Transverse colon (tissue), 4 donors: Measurements from ENCODE around the gene AIG1. TPM values are rescaled to one million over a fixed set of nuclear protein-coding genes. Genes with fewer than 3 reads are reported as not detected.

Source experiments
- DNase-seq: peaks from one replicate; pipeline ENCODE4 v3.0.0-alpha.2; 2019
- H3K27ac ChIP-seq, 4 donors: fragments of 200-600 bp; sonication (generic); 2 replicates each; pipeline ENCODE4 v1.5.1; 2016 to 2018; ENCODE audit warnings: inconsistent platforms in 4 of 4
- H3K27me3 ChIP-seq: fragments of 200-600 bp; sonication (generic); 2 replicates; pipeline ENCODE4 v1.5.1; 2017; ENCODE audit warnings: inconsistent platforms
- H3K36me3 ChIP-seq, 4 donors: fragments of 200-600 bp; sonication (generic); 2 replicates each; pipeline ENCODE4 v1.5.1; 2017 to 2019; ENCODE audit warnings: inconsistent platforms in 4 of 4
- H3K4me1 ChIP-seq, 4 donors: fragments of 200-600 bp; sonication (generic); 2 replicates each; pipeline ENCODE4 v1.5.1; 2017 to 2020; ENCODE audit warnings: inconsistent platforms in 4 of 4
- H3K4me3 ChIP-seq, 4 donors: fragments of 200-600 bp; sonication (generic); 1 replicate in 1 of 4; 2 replicates in 3 of 4; pipeline versions ENCODE4 v1.5.1 to v1.6.1; 2017 to 2019; ENCODE audit warnings: inconsistent platforms in 4 of 4
- H3K9me3 ChIP-seq, 2 donors: fragments of 200-600 bp; sonication (generic); 2 replicates each; pipeline ENCODE4 v1.5.1; 2017 to 2019; ENCODE audit warnings: inconsistent platforms in 2 of 2
- EP300 ChIP-seq: sonication (generic); formaldehyde crosslinking; IDR thresholded peaks from one replicate; pipeline ENCODE4 v1.6.1; 2017; ENCODE audit warnings: antibody characterized with exemption, low read depth
- POLR2A ChIP-seq: fragments of 450-650 bp; IDR thresholded peaks from one replicate; pipeline ENCODE4 v1.6.1; 2016; ENCODE audit warnings: antibody characterized with exemption, mild to moderate bottlenecking, moderate library complexity
- POLR2AphosphoS5 ChIP-seq, 3 donors: sonication (generic); formaldehyde crosslinking; IDR thresholded peaks; one replicate each; pipeline ENCODE4 v1.6.1; 2016; ENCODE audit warnings: antibody characterized with exemption in 3 of 3
- WGBS, 2 donors: methylation state at CpG; one replicate each; pipeline ENCODE4 v1.1.5; 2018; ENCODE audit warnings: low coverage in 1 of 2; 5-methylcytosine and 5-hydroxymethylcytosine counted together
- in situ Hi-C, 4 donors: fragments of 200-750 bp; cut with MboI; loops; one replicate each; pipeline versions ENCODE4 v1.15.0 to v1.15.1; 2017; ENCODE audit warnings: low sequenced_read_pairs in 3 of 4, low pct_ligation_motif_present in 1 of 4, low pct_unique_long_range_greater_than_20kb in 1 of 4
- intact Hi-C: fragments of 100-400 bp; cut with DNase I; formaldehyde crosslinking; loops from one replicate; pipeline ENCODE4 v1.15.1; 2023; ENCODE audit warnings: low total_unique reads
- total RNA-seq, 4 donors: library from RNA; depleted of rRNA; stranded (reverse); fragments of >200 nt; gene quantifications; one replicate each; pipeline ENCODE4 v1.1.0, GENCODE V29; 2016
- TF ChIP-seq, protein P1 (sequence below), 5 experiments: fragments of 200-600 bp in 3 of 5; fragments of 450-650 bp in 2 of 5; sonication (generic) in 3 of 5; IDR thresholded peaks; 1 replicate in 2 of 5; 2 replicates in 3 of 5; pipeline ENCODE4 v1.5.1; 2016 to 2017; ENCODE audit warnings: antibody characterized with exemption in 5 of 5, inconsistent platforms in 3 of 5, mild to moderate bottlenecking in 2 of 5, moderate library complexity in 1 of 5

The AIG1 gene
- total RNA-seq, 4 donors from 2014 or later = 16.5 to 38.2 (median 21.6) TPM

DNA sequence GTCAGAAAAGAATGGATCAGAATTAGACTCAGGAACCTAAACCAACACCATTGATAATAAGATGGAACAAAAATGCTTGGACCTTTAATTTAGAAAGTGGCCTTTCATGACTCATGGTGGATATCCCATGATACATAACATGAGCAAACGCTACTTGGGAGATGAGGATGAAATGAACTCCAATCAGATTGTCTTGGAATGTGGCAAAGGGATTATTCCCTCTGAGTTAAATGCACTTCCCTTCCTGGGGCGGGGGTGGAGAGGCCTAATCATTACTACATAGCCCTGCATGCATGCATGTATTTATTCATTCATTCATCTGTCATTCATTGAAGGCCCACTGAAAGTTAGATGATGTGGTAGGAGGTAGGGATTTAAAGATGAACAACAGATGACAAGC, 174.0 kb downstream of the AIG1 start:
- no peak overlapping the region for H3K27ac ChIP-seq
- 97 to 100% methylated on average over 1 to 2 of the region's 2 CpGs for WGBS, 2 donors
- no peaks in the 10 kb centered on the region for H3K4me1 ChIP-seq
- no peak for TF ChIP-seq EP300
- TF ChIP-seq POLR2AphosphoS5 (IDR thresholded peaks at IDR 0.05) = no peak
- TF ChIP-seq, protein P1, sequence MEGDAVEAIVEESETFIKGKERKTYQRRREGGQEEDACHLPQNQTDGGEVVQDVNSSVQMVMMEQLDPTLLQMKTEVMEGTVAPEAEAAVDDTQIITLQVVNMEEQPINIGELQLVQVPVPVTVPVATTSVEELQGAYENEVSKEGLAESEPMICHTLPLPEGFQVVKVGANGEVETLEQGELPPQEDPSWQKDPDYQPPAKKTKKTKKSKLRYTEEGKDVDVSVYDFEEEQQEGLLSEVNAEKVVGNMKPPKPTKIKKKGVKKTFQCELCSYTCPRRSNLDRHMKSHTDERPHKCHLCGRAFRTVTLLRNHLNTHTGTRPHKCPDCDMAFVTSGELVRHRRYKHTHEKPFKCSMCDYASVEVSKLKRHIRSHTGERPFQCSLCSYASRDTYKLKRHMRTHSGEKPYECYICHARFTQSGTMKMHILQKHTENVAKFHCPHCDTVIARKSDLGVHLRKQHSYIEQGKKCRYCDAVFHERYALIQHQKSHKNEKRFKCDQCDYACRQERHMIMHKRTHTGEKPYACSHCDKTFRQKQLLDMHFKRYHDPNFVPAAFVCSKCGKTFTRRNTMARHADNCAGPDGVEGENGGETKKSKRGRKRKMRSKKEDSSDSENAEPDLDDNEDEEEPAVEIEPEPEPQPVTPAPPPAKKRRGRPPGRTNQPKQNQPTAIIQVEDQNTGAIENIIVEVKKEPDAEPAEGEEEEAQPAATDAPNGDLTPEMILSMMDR (IDR thresholded peaks at IDR 0.05) = no peak
- no peak for TF ChIP-seq POLR2A
- no peaks in the 10 kb centered on the region for H3K36me3 ChIP-seq
- in situ Hi-C loops = no loop called here
- intact Hi-C loops = no loop called here
- DNase-seq = no peak
- no peak overlapping the region for H3K4me3 ChIP-seq
- no peaks in the 10 kb centered on the region for H3K9me3 ChIP-seq
- H3K27me3 ChIP-seq = no peaks in the 10 kb centered on the region

DNA sequence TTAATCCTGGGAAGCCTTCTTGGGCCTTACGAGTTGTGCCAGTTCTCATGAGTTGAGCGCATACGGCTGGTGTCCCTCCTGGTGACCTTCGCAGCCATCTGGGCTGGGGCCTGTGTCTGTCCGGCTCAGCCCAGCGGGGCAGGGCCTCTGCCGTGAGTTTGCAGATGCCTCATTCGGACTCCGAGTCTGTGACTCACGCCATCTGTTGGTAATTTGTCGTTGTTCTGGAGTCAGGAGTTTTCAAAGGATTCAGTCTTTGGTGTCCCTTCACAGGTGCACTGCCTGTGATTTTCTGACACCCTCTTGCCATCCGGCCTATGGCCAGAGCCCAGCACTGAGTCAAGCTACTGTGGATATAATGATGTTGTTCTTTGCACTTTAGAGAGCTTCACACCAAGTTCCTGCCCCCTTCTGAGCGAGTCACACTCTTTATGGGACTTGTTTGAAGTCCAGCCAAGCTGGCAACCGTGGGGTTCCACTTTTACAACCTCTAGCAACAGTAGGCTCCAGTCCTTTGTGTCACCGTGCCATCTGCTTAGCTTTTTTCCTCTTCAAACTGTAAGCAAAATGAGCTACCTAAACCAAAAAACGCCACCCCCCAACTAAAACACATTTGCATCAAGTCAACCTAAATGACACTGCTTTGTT, 175.6 kb downstream of the AIG1 start:
- in situ Hi-C loops (no loop called here), intact Hi-C loops (no loop called here)
- 68 to 83% methylated on average over 4 to 16 of the region's 16 CpGs for WGBS, 2 donors
- DNase-seq = no peak
- H3K27ac ChIP-seq = no peak overlapping the region
- TF ChIP-seq POLR2A (no peak), POLR2AphosphoS5 (IDR thresholded peaks at IDR 0.05) (no peak), EP300 (no peak)
- TF ChIP-seq, protein P1 (IDR thresholded peaks at IDR 0.05) = no peak
- H3K9me3 ChIP-seq = no peaks in the 10 kb centered on the region
- no peaks in the 10 kb centered on the region for H3K4me1 ChIP-seq
- no peak overlapping the region for H3K4me3 ChIP-seq
- H3K36me3 ChIP-seq = no peaks in the 10 kb centered on the region
- H3K27me3 ChIP-seq = no peaks in the 10 kb centered on the region

DNA sequence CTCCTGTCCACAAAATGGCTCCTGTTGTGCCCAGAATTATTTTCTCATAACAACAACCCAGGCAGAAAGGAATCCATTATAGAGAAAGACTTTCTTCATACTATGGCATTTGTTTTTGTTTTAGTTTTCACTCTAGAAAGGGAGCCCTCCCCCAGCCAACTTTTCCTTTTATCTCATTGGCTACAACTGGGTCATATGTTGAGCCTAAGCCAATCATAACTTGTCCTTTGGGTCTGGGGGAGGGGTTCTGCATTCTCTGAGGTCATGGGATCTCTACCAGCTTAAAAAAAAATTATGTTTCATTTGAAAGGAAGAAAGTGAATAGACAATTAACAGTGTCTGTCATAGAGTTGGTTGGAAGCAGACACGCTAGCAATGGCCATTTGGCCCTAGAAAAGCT, 177.6 kb downstream of the AIG1 start:
- Histone ChIP-seq H3K27me3 (no peaks in the 10 kb centered on the region), H3K9me3 (no peaks in the 10 kb centered on the region), H3K4me3 (no peak overlapping the region), H3K36me3 (no peaks in the 10 kb centered on the region), H3K4me1 (no peaks in the 10 kb centered on the region), H3K27ac (no peak overlapping the region)
- 80 to 100% methylated on average over 1 of the region's 1 CpG for WGBS, 2 donors
- no peak for DNase-seq
- in situ Hi-C loops (no loop called here), intact Hi-C loops (no loop called here)
- TF ChIP-seq EP300 (no peak), POLR2AphosphoS5 (IDR thresholded peaks at IDR 0.05) (no peak), POLR2A (no peak)
- TF ChIP-seq, protein P1 (IDR thresholded peaks at IDR 0.05) = no peak

DNA sequence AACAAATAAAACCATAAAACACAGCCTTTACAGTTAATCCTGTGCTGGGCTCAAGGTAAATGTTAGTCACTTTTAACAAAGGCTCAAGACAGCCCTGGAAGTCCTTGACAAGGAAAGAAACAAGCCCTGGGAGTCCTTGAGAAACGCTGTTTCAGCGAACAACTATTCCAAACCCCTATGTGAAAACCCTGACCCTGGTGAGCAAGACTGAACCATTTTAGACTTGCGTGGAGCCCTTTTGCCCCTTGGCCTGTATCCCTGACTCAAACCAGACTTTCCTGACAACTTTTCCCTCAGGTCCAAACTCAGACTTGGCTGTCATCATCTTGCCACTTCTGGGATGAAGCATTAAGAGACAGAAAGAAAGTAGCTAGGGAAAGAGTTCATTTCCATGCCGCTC, 180.4 kb downstream of the AIG1 start:
- TF ChIP-seq POLR2AphosphoS5 (IDR thresholded peaks at IDR 0.05) (no peak), POLR2A (no peak), EP300 (no peak)
- TF ChIP-seq, protein P1 (IDR thresholded peaks at IDR 0.05) = no peak
- H3K4me3 ChIP-seq = no peak overlapping the region
- intact Hi-C loops (no loop called here), in situ Hi-C loops (no loop called here)
- H3K27me3 ChIP-seq = no peaks in the 10 kb centered on the region
- 89 to 94% methylated on average over 3 to 4 of the region's 4 CpGs for WGBS, 2 donors
- no peak overlapping the region for H3K27ac ChIP-seq
- no peaks in the 10 kb centered on the region for H3K36me3 ChIP-seq
- no peak for DNase-seq
- no peaks in the 10 kb centered on the region for H3K9me3 ChIP-seq
- H3K4me1 ChIP-seq = no peaks in the 10 kb centered on the region
